Measurements from ENCODE around the gene RNF215.
"Not testable (repeated sequence)": the region's sequence is repeated elsewhere in the genome, so short reads cannot be mapped to it uniquely, and the experiment has no call there.

RNF215 gene

DNA sequence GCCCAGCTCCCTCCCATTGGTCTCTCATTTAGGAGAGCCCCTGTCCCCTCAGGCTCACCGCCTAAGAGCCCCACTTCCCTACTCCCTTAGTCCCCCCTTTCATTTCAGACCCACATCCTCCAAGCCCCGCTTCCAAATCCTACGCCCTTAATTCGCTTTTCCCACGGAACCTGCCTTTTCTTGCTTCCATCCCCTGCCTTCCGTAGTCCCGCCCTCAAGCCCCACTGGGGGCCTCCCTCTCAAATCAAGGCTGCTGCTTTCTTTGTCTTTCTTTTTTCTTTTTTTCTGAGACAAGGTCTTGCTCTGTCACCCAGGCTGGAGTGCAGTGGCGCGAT is 30.0 kb downstream of the RNF215 start:
- no peak for DNase-seq

DNA sequence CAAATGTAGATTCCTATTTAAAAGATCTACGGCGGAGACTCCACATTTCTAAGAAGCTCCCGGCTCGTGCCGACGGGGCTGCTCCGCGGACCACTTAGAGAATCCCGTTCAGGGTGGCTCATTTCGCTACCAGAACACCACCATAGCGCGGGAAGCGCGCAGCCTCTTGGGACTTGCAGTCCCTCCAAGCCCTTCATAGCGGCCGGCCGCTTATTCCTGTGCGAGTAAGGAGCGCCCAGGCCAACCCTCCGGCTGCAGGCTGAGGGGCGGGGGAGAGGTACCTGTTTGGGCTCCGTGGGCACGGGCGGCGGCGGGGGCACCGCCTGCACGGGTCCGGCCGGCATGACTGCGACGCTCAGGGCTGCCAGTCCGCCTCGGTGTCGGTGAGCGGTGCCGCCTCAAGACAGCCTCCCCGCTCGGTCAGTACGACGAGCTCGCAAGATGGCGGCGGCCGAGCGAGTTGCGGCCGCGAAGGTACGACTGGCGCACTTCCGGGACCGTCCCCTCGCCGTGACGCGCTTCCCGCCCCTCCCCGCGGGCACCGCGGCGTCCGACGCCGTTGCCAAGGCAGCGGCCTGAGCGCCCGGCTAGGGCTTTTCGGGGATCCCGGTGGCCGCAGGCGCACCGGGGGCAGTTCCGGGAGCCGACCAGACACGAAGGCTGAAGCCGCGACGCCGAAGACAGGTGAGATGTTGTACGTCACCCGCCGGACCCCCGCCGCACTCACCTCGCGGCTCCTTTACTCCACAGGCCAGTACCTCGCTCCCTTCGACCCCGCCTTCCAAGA is 30.6 kb downstream of the RNF215 start, which contains the start of the genes CCDC157 and SF3A1:
Gene CCDC157 (plus strand): TSS at position 559 of the 787 bp plus-strand sequence. CDS start 8,994 bp downstream, outside the sequence.
Gene SF3A1 (minus strand): TSS at position 446 of the 787 bp plus-strand sequence. CDS start 102 bp downstream, at position 344.
- peak; percentile 91 for DNase-seq

- DNase-seq = no peak
These were observed 32.6 kb downstream of the RNF215 start for GRCh38 chr22:30354644-30355043.

DNA sequence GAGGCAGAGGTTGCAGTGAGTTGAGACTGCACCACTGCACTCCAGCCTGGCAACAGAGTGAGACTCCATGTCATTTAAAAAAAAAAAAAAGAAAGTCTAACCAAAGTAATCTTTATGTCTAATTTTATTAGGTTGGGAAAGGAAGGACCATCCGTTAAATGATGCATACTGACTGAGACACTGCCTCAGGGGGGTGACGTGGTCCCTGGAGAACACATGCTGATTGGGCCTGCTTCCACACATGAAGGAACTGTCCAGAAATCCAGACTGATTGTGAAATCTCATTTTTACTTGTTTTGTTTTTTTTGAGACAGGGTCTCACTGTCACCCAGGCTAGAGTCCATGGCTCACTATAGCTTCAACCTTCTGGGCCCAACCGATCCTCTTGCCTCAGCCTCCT is 36.0 kb downstream of the RNF215 start:
- no peak for DNase-seq

- DNase-seq = no peak
These were observed 38.4 kb downstream of the RNF215 start for GRCh38 chr22:30348809-30349208.

DNA sequence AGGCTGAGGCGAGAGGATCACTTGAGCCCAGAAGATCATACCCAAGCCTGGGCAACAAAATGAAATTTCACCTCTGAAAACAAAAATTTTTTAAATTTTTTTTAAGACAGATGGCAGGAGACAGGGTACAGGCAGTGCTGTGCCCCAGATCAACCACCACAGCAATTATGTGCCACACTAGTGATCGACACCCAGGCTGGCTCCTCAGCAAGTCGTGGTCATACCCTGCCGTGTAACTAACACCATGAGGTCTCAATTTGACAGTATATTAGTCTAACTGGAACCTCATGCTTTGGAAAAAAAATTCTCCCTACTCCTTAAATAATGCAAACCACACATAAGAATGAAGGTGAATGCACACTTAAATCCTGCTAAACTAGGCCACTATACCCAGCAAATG is 38.8 kb downstream of the RNF215 start:
- no peak for DNase-seq

- no peak for DNase-seq
These were observed 39.8 kb downstream of the RNF215 start for GRCh38 chr22:30347255-30347892.

DNA sequence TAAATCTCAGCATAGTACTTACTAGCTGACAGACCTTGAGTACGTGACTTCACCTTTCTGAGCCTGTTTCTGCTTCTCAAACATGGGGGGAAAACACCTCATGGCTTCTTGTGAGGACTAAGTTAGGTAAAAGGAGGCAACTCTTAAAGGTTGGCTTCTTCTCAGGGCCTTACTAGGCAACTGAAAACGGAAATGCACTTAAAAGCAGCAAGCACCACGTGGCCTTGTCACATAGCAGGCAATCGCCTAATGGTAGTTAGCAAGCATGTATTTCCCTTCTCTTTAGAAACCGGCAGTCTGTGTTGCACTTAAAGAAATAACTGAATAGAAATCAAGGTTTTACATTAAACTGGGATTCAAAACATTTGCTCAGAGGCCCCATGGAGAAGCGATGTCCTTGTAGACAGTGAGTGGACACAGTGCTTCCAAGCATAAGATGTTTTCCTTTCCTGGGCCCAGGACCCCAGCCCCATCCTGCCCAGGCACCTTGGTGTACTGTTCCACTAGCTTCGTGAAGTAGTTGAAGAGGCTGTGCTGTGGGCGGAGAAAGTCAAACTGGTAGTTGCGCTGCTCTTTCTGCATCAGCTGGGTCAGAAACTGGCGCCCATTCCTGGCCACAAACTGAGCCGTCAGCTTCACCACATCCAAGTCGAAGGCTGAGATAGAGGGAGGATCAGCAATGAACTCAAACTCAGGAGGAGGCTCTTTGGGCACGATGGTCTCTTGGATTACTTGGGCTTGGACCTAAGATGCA is 42.6 kb downstream of the RNF215 start:
- no peak for DNase-seq

GRCh38 chr22:30340911-30341685 is 46.1 kb downstream of the RNF215 start:
- no peak for DNase-seq

- DNase-seq = no peak
These were observed 48.4 kb downstream of the RNF215 start for GRCh38 chr22:30338802-30339201.

- DNase-seq = not testable (repeated sequence)
These were observed 48.9 kb downstream of the RNF215 start for GRCh38 chr22:30338341-30338740.

DNA sequence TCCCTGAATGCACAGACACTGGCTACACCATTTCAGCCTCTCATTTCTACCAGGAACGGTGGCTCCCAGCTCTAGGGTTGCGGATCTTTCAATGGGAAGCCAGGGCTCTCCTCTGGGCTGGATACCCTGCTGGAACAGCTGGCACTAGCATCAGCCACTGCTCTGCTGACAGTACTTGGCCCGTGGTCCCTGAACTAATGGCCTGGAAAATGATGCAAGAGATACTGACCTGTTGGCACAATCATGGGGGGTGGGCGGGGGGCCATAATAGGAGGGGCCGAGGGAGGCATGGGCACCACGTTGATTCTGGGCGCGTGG is 49.8 kb downstream of the RNF215 start:
- DNase-seq = no peak

GRCh38 chr22:30336752-30337460 is 50.3 kb downstream of the RNF215 start:
- no peak for DNase-seq

- no peak for DNase-seq
These were observed 52.0 kb downstream of the RNF215 start for GRCh38 chr22:30335236-30335635.

- no peak for DNase-seq
These were observed 52.6 kb downstream of the RNF215 start for GRCh38 chr22:30334646-30335045.

GRCh38 chr22:30333707-30334087 is 53.5 kb downstream of the RNF215 start:
- no peak for DNase-seq

GRCh38 chr22:30332994-30333706 is 54.1 kb downstream of the RNF215 start:
- no peak for DNase-seq

DNA sequence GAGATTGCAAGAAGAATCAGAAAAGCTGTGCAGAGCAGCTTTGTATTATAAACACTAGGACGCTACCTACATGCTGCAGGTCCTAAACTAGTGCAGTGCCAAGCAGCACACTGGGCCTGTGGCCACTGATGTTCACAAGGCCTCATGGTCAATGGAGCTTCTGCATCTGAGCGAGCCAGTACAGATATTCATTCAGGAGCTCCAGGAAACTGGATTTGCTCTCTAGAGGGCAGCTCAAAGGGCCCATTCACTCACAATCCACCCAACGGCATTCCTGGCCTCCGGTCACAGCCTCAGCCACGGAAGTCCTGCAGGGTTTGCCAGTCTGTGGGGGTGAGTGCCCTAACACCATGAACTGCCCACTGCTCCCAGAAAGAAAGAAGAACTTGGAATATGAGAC is 54.7 kb downstream of the RNF215 start:
- no peak for DNase-seq

Data from OCI-M1 (cell line).